OCI-M1 (cell line): Measurements from ENCODE around the gene ALOX15.
A peak's percentile ranks its signal among the peaks of the same experiment; 100 is the strongest.
"Not testable (repeated sequence)": the region's sequence is repeated elsewhere in the genome, so short reads cannot be mapped to it uniquely, and the experiment has no call there.

Experiments
- DNase-seq: peaks from one replicate; lab custom pipeline; 2025; lab: John Stamatoyannopoulos, UW

ALOX15 gene

GRCh38 chr17:4617090-4617489 is 24.4 kb downstream of the ALOX15 start:
- DNase-seq, result no peak

GRCh38 chr17:4616476-4616875 is 25.0 kb downstream of the ALOX15 start:
- no peak for DNase-seq

- DNase-seq, result no peak
These were observed 30.8 kb downstream of the ALOX15 start for GRCh38 chr17:4610656-4611055.

- DNase-seq, result no peak
These were observed 31.3 kb downstream of the ALOX15 start for GRCh38 chr17:4610162-4610561.

GRCh38 chr17:4609761-4610160 is 31.7 kb downstream of the ALOX15 start:
- DNase-seq, result no peak

GRCh38 chr17:4607773-4608187 is 33.7 kb downstream of the ALOX15 start:
- peak; percentile 96 for DNase-seq

GRCh38 chr17:4607261-4607741 is 34.2 kb downstream of the ALOX15 start:
- no peak for DNase-seq

- peak; percentile 95 for DNase-seq
These were observed 35.7 kb downstream of the ALOX15 start for GRCh38 chr17:4605826-4606225.

- DNase-seq, result not testable (repeated sequence)
These were observed 36.7 kb downstream of the ALOX15 start for GRCh38 chr17:4604736-4605135.

GRCh38 chr17:4604111-4604644 is 37.3 kb downstream of the ALOX15 start:
- DNase-seq, result peak; percentile 21

- no peak for DNase-seq
These were observed 39.4 kb downstream of the ALOX15 start for GRCh38 chr17:4602041-4602440.

- DNase-seq, result no peak
These were observed 40.2 kb downstream of the ALOX15 start for GRCh38 chr17:4601326-4601725.

GRCh38 chr17:4600563-4600962 is 40.9 kb downstream of the ALOX15 start:
- DNase-seq, result no peak

GRCh38 chr17:4599505-4600281 is 41.8 kb downstream of the ALOX15 start:
- peak; percentile 63 for DNase-seq

GRCh38 chr17:4598776-4599504 is 42.5 kb downstream of the ALOX15 start:
- DNase-seq, result no peak

GRCh38 chr17:4597975-4598374 is 43.5 kb downstream of the ALOX15 start:
- no peak for DNase-seq

- no peak for DNase-seq
These were observed 44.7 kb downstream of the ALOX15 start for GRCh38 chr17:4596636-4597380.

GRCh38 chr17:4595685-4596342 is 45.7 kb downstream of the ALOX15 start:
- DNase-seq, result not testable (repeated sequence)

- DNase-seq, result peak; percentile 73
These were observed 46.4 kb downstream of the ALOX15 start for GRCh38 chr17:4594931-4595684.

GRCh38 chr17:4594406-4594805 is 47.1 kb downstream of the ALOX15 start:
- no peak for DNase-seq

- no peak for DNase-seq
These were observed 48.5 kb downstream of the ALOX15 start for GRCh38 chr17:4593021-4593421.
